GM12878 (cell line): ENCODE data around the gene ZNF385D. TPM values are rescaled to one million over a fixed set of nuclear protein-coding genes. Genes with fewer than 3 reads are reported as not detected.

Source experiments
- ATAC-seq: fragments of 200-7000 bp; cut with Tn5 transposase; 3 replicates; pipeline ENCODE4 v1.9.1; 2020; ENCODE audit warnings: mild to moderate bottlenecking, moderate library complexity
- BruUV-seq: library from RNA; stranded (reverse); fragments of 400-500 nt; replicated peaks from 2 replicates; lab custom pipeline; 2021; lab: Mats Ljungman, UMichigan
- CTCF ChIA-PET: fragments of 300-600 bp; sonication (Branson Sonifier 250); formaldehyde crosslinking; extraction: SDS; loops from one replicate; lab custom pipeline; 2021; ENCODE audit warnings: inconsistent platforms; lab: Yijun Ruan, JAX
- POLR2A ChIA-PET: fragments of 350-600 bp; formaldehyde crosslinking; extraction: SDS; loops from one replicate; lab custom pipeline; 2021; ENCODE audit warnings: inconsistent platforms; lab: Charles Lee
- RAD21 ChIA-PET: fragments of 300-600 bp; sonication (Branson Sonifier 250); formaldehyde crosslinking; loops from one replicate; lab custom pipeline; 2023; ENCODE audit warnings: antibody characterized with exemption; ENCODE audit not compliant: unreplicated experiment; lab: Charles Lee
- SMC1A ChIA-PET: fragments of 300-600 bp; sonication (Branson Sonifier 250); formaldehyde crosslinking; loops from one replicate; lab custom pipeline; 2023; ENCODE audit not compliant: unreplicated experiment, uncharacterized antibody; lab: Charles Lee
- DNase-seq: peaks from one replicate; pipeline ENCODE4 v3.0.0-alpha.2; 2011; ENCODE audit warnings: low read depth, low spot score
- FAIRE-seq: peaks from 3 replicates; lab custom pipeline; 2011; peaks lifted over from hg19 to GRCh38; lab: Jason Lieb, UNC
- H2AFZ ChIP-seq: 2 replicates; pipeline ENCODE4 v1.6.0; 2011; ENCODE audit warnings: low read depth, low read length, control low read depth; ENCODE audit not compliant: control insufficient read depth
- H3K27ac ChIP-seq: 2 replicates; pipeline ENCODE4 v1.5.1; 2011; ENCODE audit warnings: control low read depth; ENCODE audit not compliant: control insufficient read depth, insufficient read depth
- H3K27me3 ChIP-seq, 2 experiments: replicated peaks in 1 of 2; 2 replicates each; pipeline versions ENCODE4 v1.6.0 to v1.6.1; 2011; ENCODE audit warnings: low read length in 1 of 2; ENCODE audit not compliant: control insufficient read depth in 2 of 2, insufficient read depth in 2 of 2
- H3K36me3 ChIP-seq, 2 experiments: 2 replicates each; pipeline ENCODE4 v1.5.1; 2011; ENCODE audit warnings: low read length in 1 of 2; ENCODE audit not compliant: control insufficient read depth in 2 of 2, insufficient read depth in 2 of 2
- H3K4me1 ChIP-seq: 2 replicates; pipeline ENCODE4 v1.6.1; 2011; ENCODE audit warnings: mild to moderate bottlenecking, low read length, moderate library complexity, mixed read lengths; ENCODE audit not compliant: control insufficient read depth, insufficient read depth
- H3K4me2 ChIP-seq: 2 replicates; pipeline ENCODE4 v1.6.0; 2011; ENCODE audit warnings: control low read depth; ENCODE audit not compliant: control insufficient read depth, insufficient read depth
- H3K4me3 ChIP-seq: fragments of 200-600 bp; sonication (generic); 2 replicates; pipeline ENCODE4 v1.5.1; 2016
- H3K79me2 ChIP-seq: 2 replicates; pipeline ENCODE4 v1.6.0; 2011; ENCODE audit warnings: low read length; ENCODE audit not compliant: control insufficient read depth, insufficient read depth
- H3K9ac ChIP-seq: 2 replicates; pipeline ENCODE4 v1.8.0; 2011; ENCODE audit warnings: low read length, control low read depth, mixed read lengths; ENCODE audit not compliant: control insufficient read depth, insufficient read depth
- H3K9me3 ChIP-seq: replicated peaks from 3 replicates; pipeline ENCODE4 v1.5.1; 2011; ENCODE audit warnings: mild to moderate bottlenecking, low read length; ENCODE audit not compliant: control insufficient read depth, insufficient read depth
- H4K20me1 ChIP-seq: 2 replicates; pipeline ENCODE4 v1.6.0; 2011; ENCODE audit not compliant: control insufficient read depth, insufficient read depth
- BACH1 ChIP-seq: fragments of 450-650 bp; IDR thresholded peaks from 2 replicates; pipeline ENCODE4 v1.6.1; 2017; ENCODE audit warnings: mild to moderate bottlenecking, borderline replicate concordance
- CREM ChIP-seq: IDR thresholded peaks from 2 replicates; pipeline ENCODE4 v1.6.1; 2014; ENCODE audit warnings: antibody characterized with exemption, low read depth
- E4F1 ChIP-seq: fragments of 450-650 bp; IDR thresholded peaks from 2 replicates; pipeline ENCODE4 v1.6.1; 2018; ENCODE audit warnings: borderline replicate concordance, mild to moderate bottlenecking; ENCODE audit not compliant: partially characterized antibody
- IKZF2 ChIP-seq, 2 experiments: fragments of 450-650 bp; IDR thresholded peaks; 2 replicates each; pipeline ENCODE4 v1.6.1; 2017; ENCODE audit warnings: mild to moderate bottlenecking in 2 of 2, moderate library complexity in 2 of 2
- IRF5 ChIP-seq: fragments of 450-650 bp; IDR thresholded peaks from 2 replicates; pipeline ENCODE4 v1.6.1; 2017; ENCODE audit warnings: borderline replicate concordance
- MYC ChIP-seq: IDR thresholded peaks from 2 replicates; pipeline ENCODE4 v1.6.1; 2011; ENCODE audit warnings: mild to moderate bottlenecking, low read length, moderate library complexity, inconsistent platforms; ENCODE audit not compliant: insufficient read depth, insufficient replicate concordance, insufficient read length, severe bottlenecking
- NFYB ChIP-seq: IDR thresholded peaks from 2 replicates; pipeline ENCODE4 v1.6.1; 2011; ENCODE audit warnings: low read depth, mild to moderate bottlenecking, low read length, improper control_type of control experiment, moderate library complexity; ENCODE audit not compliant: insufficient read depth
- NR2C1 ChIP-seq: fragments of 450-650 bp; IDR thresholded peaks from 2 replicates; pipeline ENCODE4 v1.6.1; 2017; ENCODE audit warnings: antibody characterized with exemption, mild to moderate bottlenecking, moderate library complexity
- RAD51 ChIP-seq: fragments of 450-650 bp; IDR thresholded peaks from 2 replicates; pipeline ENCODE4 v1.6.1; 2016; ENCODE audit warnings: moderate library complexity, mild to moderate bottlenecking, inconsistent platforms
- RFX5 ChIP-seq: IDR thresholded peaks from 2 replicates; pipeline ENCODE4 v1.6.1; 2011; ENCODE audit warnings: low read depth, low read length, improper control_type of control experiment
- SREBF1 ChIP-seq: IDR thresholded peaks from 2 replicates; pipeline ENCODE4 v1.6.1; 2012; ENCODE audit warnings: mild to moderate bottlenecking, low read length
- ZBED1 ChIP-seq: IDR thresholded peaks from 2 replicates; pipeline ENCODE4 v1.6.1; 2016; ENCODE audit warnings: borderline replicate concordance
- ZBTB33 ChIP-seq: fragments of 450-650 bp; IDR thresholded peaks from 2 replicates; pipeline ENCODE4 v1.6.1; 2017; ENCODE audit warnings: mild to moderate bottlenecking
- ZNF207 ChIP-seq: fragments of 450-650 bp; IDR thresholded peaks from 2 replicates; pipeline ENCODE4 v1.6.1; 2014; ENCODE audit warnings: antibody characterized with exemption, mild to moderate bottlenecking, borderline replicate concordance
- WGBS: methylation state at CpG from one replicate; pipeline ENCODE4 v1.1.6; 2016; ENCODE audit warnings: low lambda C conversion rate; ENCODE audit not compliant: insufficient replicate concordance, insufficient coverage; ENCODE audit errors: missing lambda C conversion rate; 5-methylcytosine and 5-hydroxymethylcytosine counted together
- in situ Hi-C: fragments of 300-500 bp; cut with MboI; formaldehyde crosslinking; loops from 9 replicates; pipeline ENCODE4 v1.14.3; 2018; ENCODE audit warnings: mixed read lengths
- intact Hi-C: fragments of 100-400 bp; cut with micrococcal nuclease; formaldehyde crosslinking; loops from one replicate; pipeline ENCODE4 v1.14.2; 2022; ENCODE audit not compliant: unreplicated experiment
- polyA plus RNA-seq, 11 experiments: library from polyadenylated mRNA; depleted of rRNA in 4 of 11; unstranded in 6 of 11; stranded (reverse) in 5 of 11; fragments of >200 nt; fragmentation: Nextera tagmentation in 4 of 11; fragmentation: Illumina TruSeq in 1 of 11; extraction: Ambion mirVana in 4 of 11; extraction: Trizol in 1 of 11; gene quantifications; 1 replicate in 1 of 11; 2 replicates in 10 of 11; pipeline versions ENCODE4 v1.2.1 to v1.2.3, GENCODE V29; 2011 to 2016; ENCODE audit warnings: inconsistent platforms in 2 of 11, missing spikeins in 2 of 11, low read depth in 1 of 11
- total RNA-seq, 4 experiments: library from RNA; depleted of rRNA in 3 of 4; stranded (reverse); fragments of >200 nt in 3 of 4; fragmentation: Illumina TruSeq in 1 of 4; extraction: Trizol in 1 of 4; gene quantifications; 2 replicates each; pipeline versions ENCODE4 v1.2.1 to v1.2.3, GENCODE V29; 2013 to 2021
- TF ChIP-seq, protein P1 (sequence below): IDR thresholded peaks from 2 replicates; pipeline ENCODE4 v1.6.1; 2012; ENCODE audit warnings: low read depth, low read length, improper control_type of control experiment

Gene ZNF385D
- total and polyA plus RNA-seq, 10 of the 15 experiments (the other 5 are each of a cell fraction or from before 2014, with no cell fraction given): 0.01 to 0.62 (median 0.18) TPM; not detected in 5

GRCh38 chr3:21670386-21670785, 80.6 kb downstream of the ZNF385D start (continued):
- TF ChIP-seq IRF5: no peak

GRCh38 chr3:21668012-21668411, 83.0 kb downstream of the ZNF385D start:
- CTCF ChIA-PET: no interaction called here
- DNase-seq: no peak
- intact Hi-C loops: no loop called here
- H3K4me3 ChIP-seq: no peak overlapping the region
- WGBS: 0% methylated on average over 1 of the region's 1 CpG
- TF ChIP-seq E4F1: no peak
- no peak for TF ChIP-seq IKZF2 (IDR thresholded peaks at IDR 0.05)
- TF ChIP-seq CREM: no peak
- no peak for TF ChIP-seq MYC
- TF ChIP-seq ZBTB33: no peak
- no peak for TF ChIP-seq NFYB
- no peak for TF ChIP-seq SREBF1
- no peak for TF ChIP-seq NR2C1
- no peak for TF ChIP-seq RFX5
- TF ChIP-seq, protein P1, sequence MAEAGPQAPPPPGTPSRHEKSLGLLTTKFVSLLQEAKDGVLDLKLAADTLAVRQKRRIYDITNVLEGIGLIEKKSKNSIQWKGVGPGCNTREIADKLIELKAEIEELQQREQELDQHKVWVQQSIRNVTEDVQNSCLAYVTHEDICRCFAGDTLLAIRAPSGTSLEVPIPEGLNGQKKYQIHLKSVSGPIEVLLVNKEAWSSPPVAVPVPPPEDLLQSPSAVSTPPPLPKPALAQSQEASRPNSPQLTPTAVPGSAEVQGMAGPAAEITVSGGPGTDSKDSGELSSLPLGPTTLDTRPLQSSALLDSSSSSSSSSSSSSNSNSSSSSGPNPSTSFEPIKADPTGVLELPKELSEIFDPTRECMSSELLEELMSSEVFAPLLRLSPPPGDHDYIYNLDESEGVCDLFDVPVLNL: no peak
- no peak for TF ChIP-seq RAD51
- TF ChIP-seq BACH1: no peak
- no peak for TF ChIP-seq ZBED1
- no peak for TF ChIP-seq ZNF207
- TF ChIP-seq, all 136 proteins: peak for 0
- no peaks in the 10 kb centered on the region for H3K4me1 ChIP-seq
- RAD21 ChIA-PET: no interaction called here
- H3K9me3 ChIP-seq: no peaks in the 10 kb centered on the region
- no peaks in the 10 kb centered on the region for H4K20me1 ChIP-seq
- no peak overlapping the region for H2AFZ ChIP-seq
- in situ Hi-C loops: no loop called here
- H3K27ac ChIP-seq: no peak overlapping the region
- no TSS peak for BruUV-seq
- ATAC-seq (no peak), FAIRE-seq (no peak)
- no peak overlapping the region for H3K9ac ChIP-seq
- POLR2A ChIA-PET: no interaction called here
- H3K27me3 ChIP-seq: no peaks in the 10 kb centered on the region
- SMC1A ChIA-PET: interaction anchor here (1.0 kb wide), 1 partner anchor 171 kb away, joined by 3 read pairs; no protein-coding TSS in a partner anchor
- no peak overlapping the region for H3K4me2 ChIP-seq
- no peaks in the 10 kb centered on the region for H3K36me3 ChIP-seq
- H3K79me2 ChIP-seq: no peaks in the 10 kb centered on the region
